Measurements from ENCODE around the gene SCML1.

DNA sequence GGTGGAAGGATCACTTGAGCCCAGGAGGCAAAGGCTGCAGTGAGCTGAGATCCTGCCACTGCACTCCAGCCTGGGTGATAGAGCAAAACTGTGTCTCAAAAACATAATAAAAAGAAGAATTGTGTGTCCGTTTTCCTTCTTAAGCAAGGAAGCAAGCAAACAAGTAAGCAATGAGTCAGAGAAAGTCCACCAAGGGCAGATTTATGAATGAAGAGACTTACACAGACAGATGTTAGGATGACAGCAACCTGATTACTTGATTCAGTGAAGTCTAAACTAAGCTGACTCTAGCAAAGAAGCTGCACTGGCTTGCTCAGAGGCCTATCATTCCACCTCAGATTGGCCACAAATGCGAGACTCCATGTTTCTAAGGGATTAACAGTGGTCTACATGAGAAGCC is 34.1 kb upstream of the SCML1 start:
- TF ChIP-seq EZH2phosphoT487 (IDR thresholded peaks at IDR 0.05; ENCODE audit: low read length) (no peak), EZH2 (optimal IDR thresholded peaks at IDR 0.05; ENCODE audit: low read depth, low read length) (no peak)
- TF ChIP-seq, protein P1, sequence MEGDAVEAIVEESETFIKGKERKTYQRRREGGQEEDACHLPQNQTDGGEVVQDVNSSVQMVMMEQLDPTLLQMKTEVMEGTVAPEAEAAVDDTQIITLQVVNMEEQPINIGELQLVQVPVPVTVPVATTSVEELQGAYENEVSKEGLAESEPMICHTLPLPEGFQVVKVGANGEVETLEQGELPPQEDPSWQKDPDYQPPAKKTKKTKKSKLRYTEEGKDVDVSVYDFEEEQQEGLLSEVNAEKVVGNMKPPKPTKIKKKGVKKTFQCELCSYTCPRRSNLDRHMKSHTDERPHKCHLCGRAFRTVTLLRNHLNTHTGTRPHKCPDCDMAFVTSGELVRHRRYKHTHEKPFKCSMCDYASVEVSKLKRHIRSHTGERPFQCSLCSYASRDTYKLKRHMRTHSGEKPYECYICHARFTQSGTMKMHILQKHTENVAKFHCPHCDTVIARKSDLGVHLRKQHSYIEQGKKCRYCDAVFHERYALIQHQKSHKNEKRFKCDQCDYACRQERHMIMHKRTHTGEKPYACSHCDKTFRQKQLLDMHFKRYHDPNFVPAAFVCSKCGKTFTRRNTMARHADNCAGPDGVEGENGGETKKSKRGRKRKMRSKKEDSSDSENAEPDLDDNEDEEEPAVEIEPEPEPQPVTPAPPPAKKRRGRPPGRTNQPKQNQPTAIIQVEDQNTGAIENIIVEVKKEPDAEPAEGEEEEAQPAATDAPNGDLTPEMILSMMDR (IDR thresholded peaks at IDR 0.05; ENCODE audit: low read length) = no peak
